Measurements from ENCODE around the gene B4GALT3. TPM values are rescaled to one million over a fixed set of nuclear protein-coding genes. Genes with fewer than 3 reads are reported as not detected.

The B4GALT3 gene
- total RNA-seq, 1 donor from 2014 or later = 9.5 TPM

DNA sequence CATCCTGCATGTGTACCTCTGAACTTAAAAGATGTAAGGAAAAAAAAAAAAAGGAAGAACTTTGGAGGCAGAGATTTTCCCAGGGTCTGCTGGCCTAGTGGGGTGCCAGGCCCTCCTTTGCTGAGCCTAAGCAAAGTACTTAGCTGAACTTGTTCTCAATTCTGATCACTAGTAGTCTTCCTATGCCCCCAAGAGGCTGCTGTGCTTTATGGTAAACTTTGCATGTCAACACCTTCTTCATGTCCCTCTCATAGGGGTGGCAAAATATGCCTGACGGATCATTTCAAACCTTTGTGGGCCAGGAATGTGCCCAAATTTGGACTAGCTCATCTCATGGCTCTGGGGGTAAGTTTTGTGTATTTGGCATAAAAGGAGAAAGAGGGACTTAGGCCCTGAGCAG is 19.4 kb downstream of the B4GALT3 start:
- peak overlapping the region; percentile 95 for H3K4me3 Mint-ChIP-seq
- H3K36me3 ChIP-seq = no peaks in the 10 kb centered on the region

DNA sequence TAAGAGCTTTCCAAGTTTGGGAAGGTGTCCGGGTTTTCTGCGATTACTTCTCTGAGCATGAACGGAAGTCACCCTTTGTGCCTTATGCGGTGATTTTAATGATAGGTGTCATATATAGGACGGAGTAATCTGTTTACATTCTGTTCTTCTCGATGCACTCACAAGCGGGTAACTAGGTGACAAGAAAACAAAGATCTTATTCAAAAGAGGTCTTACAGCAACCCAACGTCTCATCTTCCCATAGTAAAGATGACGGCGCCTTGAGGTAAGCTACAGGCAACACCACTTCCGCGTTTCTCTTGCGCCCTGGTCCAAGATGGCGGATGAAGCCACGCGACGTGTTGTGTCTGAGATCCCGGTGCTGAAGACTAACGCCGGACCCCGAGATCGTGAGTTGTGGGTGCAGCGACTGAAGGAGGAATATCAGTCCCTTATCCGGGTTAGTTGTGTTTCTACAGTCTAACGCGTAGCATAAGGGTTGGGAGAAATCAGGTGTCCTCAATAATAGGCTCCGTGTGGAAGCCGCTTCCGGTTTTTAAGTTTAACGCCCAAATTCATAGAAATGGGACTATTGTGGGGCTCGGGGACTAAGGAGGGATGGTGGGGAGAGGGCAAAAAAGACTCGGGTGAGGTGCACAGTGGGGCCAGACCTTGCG is 23.5 kb downstream of the B4GALT3 start, which contains the start of gene UFC1:
Gene UFC1, plus strand, starts transcription at position 297 of the 656 bp plus-strand sequence. Its CDS starts 20 bp downstream, at position 317.
- peak within 1 kb of the TSS; percentile 84 for H3K4me2 ChIP-seq
- no peaks in the 10 kb centered on the region for H3K9me3 Mint-ChIP-seq
- H2AFZ ChIP-seq (replicated peaks) = peak within 1 kb of the TSS; percentile 96
- H3K4me1 Mint-ChIP-seq = peaks cover 23% of the 10 kb centered on the region
- H3K36me3 Mint-ChIP-seq = peaks cover 5% of the 10 kb centered on the region
- peak within 1 kb of the TSS; percentile 100 for H3K27ac Mint-ChIP-seq
- no peaks in the 10 kb centered on the region for H4K20me1 ChIP-seq (ENCODE audit: low read depth)
- H3K27me3 Mint-ChIP-seq (ENCODE audit: insufficient read depth, low read depth) = peaks cover 1% of the 10 kb centered on the region
- no peak for TF ChIP-seq EZH2 (IDR thresholded peaks at IDR 0.05)
- TF ChIP-seq EZH2phosphoT487 (IDR thresholded peaks at IDR 0.05) = no peak
- TF ChIP-seq, protein P1, sequence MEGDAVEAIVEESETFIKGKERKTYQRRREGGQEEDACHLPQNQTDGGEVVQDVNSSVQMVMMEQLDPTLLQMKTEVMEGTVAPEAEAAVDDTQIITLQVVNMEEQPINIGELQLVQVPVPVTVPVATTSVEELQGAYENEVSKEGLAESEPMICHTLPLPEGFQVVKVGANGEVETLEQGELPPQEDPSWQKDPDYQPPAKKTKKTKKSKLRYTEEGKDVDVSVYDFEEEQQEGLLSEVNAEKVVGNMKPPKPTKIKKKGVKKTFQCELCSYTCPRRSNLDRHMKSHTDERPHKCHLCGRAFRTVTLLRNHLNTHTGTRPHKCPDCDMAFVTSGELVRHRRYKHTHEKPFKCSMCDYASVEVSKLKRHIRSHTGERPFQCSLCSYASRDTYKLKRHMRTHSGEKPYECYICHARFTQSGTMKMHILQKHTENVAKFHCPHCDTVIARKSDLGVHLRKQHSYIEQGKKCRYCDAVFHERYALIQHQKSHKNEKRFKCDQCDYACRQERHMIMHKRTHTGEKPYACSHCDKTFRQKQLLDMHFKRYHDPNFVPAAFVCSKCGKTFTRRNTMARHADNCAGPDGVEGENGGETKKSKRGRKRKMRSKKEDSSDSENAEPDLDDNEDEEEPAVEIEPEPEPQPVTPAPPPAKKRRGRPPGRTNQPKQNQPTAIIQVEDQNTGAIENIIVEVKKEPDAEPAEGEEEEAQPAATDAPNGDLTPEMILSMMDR (IDR thresholded peaks at IDR 0.05) = no peak
- H3K4me3 Mint-ChIP-seq = peak within 1 kb of the TSS; percentile 99
- peak within 1 kb of the TSS; percentile 91 for H3K4me3 ChIP-seq
- peak; percentile 89 for DNase-seq (ENCODE audit: low spot score)
- H3K36me3 ChIP-seq = no peaks in the 10 kb centered on the region
- H3K27me3 ChIP-seq = no peaks in the 10 kb centered on the region
- H3K27ac ChIP-seq = peak within 1 kb of the TSS; percentile 77
- H3F3A ChIP-seq (ENCODE audit: low read depth) = peaks cover 12% of the 10 kb centered on the region
- H3K4me1 ChIP-seq = no peaks in the 10 kb centered on the region
- no peaks in the 10 kb centered on the region for H3K9me3 ChIP-seq (ENCODE audit: low read depth)
- H3K79me2 ChIP-seq (ENCODE audit: low read depth) = peaks cover 19% of the 10 kb centered on the region
- peak within 1 kb of the TSS; percentile 91 for H3K9ac ChIP-seq

More for the DNA sequence above, 19.4 kb downstream of the B4GALT3 start:
- Histone ChIP-seq H3K9ac (no peak overlapping the region), H2AFZ (replicated peaks) (no peak overlapping the region), H4K20me1 (ENCODE audit: low read depth) (no peaks in the 10 kb centered on the region), H3K4me2 (no peak overlapping the region), H3K27ac (no peak overlapping the region), H3K79me2 (ENCODE audit: low read depth) (peaks cover 30% of the 10 kb centered on the region), H3K4me1 (peaks cover 6% of the 10 kb centered on the region), H3K27me3 (no peaks in the 10 kb centered on the region), H3K9me3 (ENCODE audit: low read depth) (no peaks in the 10 kb centered on the region), H3F3A (ENCODE audit: low read depth) (peaks cover 21% of the 10 kb centered on the region), H3K4me3 (no peak overlapping the region)
- no peaks in the 10 kb centered on the region for H3K9me3 Mint-ChIP-seq
- TF ChIP-seq, protein P1 (IDR thresholded peaks at IDR 0.05) = no peak
- no peak for TF ChIP-seq EZH2phosphoT487 (IDR thresholded peaks at IDR 0.05)
- TF ChIP-seq EZH2 (IDR thresholded peaks at IDR 0.05) = no peak
- peaks cover 7% of the 10 kb centered on the region for H3K27me3 Mint-ChIP-seq (ENCODE audit: insufficient read depth, low read depth)
- H3K36me3 Mint-ChIP-seq = peaks cover 16% of the 10 kb centered on the region
- DNase-seq (ENCODE audit: low spot score) = no peak
- peaks cover 42% of the 10 kb centered on the region for H3K4me1 Mint-ChIP-seq
- H3K27ac Mint-ChIP-seq = peak overlapping the region; percentile 67

DNA sequence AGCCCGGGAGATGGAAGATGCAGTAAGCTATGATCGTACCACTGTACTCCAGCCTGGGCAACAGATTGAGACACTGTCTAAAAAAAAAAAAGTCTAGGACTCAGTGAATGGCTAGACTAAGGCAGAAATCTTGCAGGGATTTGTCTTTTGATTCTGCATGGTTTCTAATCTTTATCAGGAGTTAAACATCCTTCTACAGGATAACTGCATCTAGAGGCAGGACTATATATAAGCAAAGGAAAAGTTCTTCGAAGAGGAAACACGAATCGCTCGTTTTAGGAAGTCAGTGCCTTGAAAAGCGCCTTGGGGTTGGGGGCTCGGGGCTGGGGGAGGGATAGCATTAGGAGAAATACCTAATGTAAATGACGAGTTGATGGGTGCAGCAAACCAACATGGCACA is 24.1 kb downstream of the B4GALT3 start:
- H3K36me3 Mint-ChIP-seq = peaks cover 5% of the 10 kb centered on the region

DNA sequence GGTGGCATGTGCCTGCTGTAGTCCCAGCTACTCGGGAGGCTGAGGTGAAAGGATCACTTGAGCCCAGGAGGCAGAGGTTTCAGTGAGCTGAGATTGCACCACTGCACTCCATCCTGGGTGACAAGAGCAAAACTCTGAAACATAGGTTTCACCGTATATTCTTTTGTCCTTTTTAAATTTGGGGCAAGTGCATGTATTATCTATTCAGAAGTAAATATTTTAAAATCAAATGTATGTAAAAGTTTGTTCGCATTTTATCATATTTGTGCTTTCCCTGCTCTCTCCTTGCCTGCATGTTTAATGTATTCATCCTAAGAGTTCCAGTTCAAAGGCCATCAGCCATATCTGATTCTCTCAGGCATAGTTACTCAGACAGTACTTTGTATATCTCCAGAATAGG is 31.5 kb downstream of the B4GALT3 start:
- Histone ChIP-seq H2AFZ (replicated peaks) (no peak overlapping the region), H3K4me1 (peaks cover 4% of the 10 kb centered on the region), H4K20me1 (ENCODE audit: low read depth) (no peaks in the 10 kb centered on the region), H3K4me3 (no peak overlapping the region), H3K4me2 (no peak overlapping the region), H3K9me3 (ENCODE audit: low read depth) (no peaks in the 10 kb centered on the region), H3K79me2 (ENCODE audit: low read depth) (no peaks in the 10 kb centered on the region), H3K36me3 (no peaks in the 10 kb centered on the region), H3F3A (ENCODE audit: low read depth) (no peaks in the 10 kb centered on the region), H3K27ac (no peak overlapping the region), H3K9ac (no peak overlapping the region), H3K27me3 (no peaks in the 10 kb centered on the region)
- Mint-ChIP-seq H3K4me3 (no peak overlapping the region), H3K9me3 (no peaks in the 10 kb centered on the region), H3K27me3 (ENCODE audit: insufficient read depth, low read depth) (peaks cover 3% of the 10 kb centered on the region), H3K4me1 (peaks cover 3% of the 10 kb centered on the region), H3K36me3 (no peaks in the 10 kb centered on the region), H3K27ac (no peak overlapping the region)
- no peak for DNase-seq (ENCODE audit: low spot score)
- TF ChIP-seq, protein P1 (IDR thresholded peaks at IDR 0.05) = no peak
- TF ChIP-seq EZH2phosphoT487 (IDR thresholded peaks at IDR 0.05) (no peak), EZH2 (IDR thresholded peaks at IDR 0.05) (no peak)

More for the DNA sequence above, 24.1 kb downstream of the B4GALT3 start:
- Mint-ChIP-seq H3K4me3 (peak overlapping the region; percentile 99), H3K4me1 (peaks cover 17% of the 10 kb centered on the region), H3K27ac (peak overlapping the region; percentile 72), H3K27me3 (ENCODE audit: insufficient read depth, low read depth) (peaks cover 3% of the 10 kb centered on the region), H3K9me3 (no peaks in the 10 kb centered on the region)
- TF ChIP-seq EZH2 (IDR thresholded peaks at IDR 0.05) (no peak), EZH2phosphoT487 (IDR thresholded peaks at IDR 0.05) (no peak)
- H3K4me3 ChIP-seq = peak overlapping the region; percentile 91
- peak overlapping the region; percentile 91 for H3K9ac ChIP-seq
- no peaks in the 10 kb centered on the region for H3K27me3 ChIP-seq
- peak overlapping the region; percentile 84 for H3K4me2 ChIP-seq
- H3F3A ChIP-seq (ENCODE audit: low read depth) = peaks cover 5% of the 10 kb centered on the region
- no peaks in the 10 kb centered on the region for H4K20me1 ChIP-seq (ENCODE audit: low read depth)
- peak overlapping the region; percentile 96 for H2AFZ ChIP-seq (replicated peaks)
- H3K36me3 ChIP-seq = no peaks in the 10 kb centered on the region
- peaks cover 19% of the 10 kb centered on the region for H3K79me2 ChIP-seq (ENCODE audit: low read depth)
- H3K27ac ChIP-seq = no peak overlapping the region
- DNase-seq (ENCODE audit: low spot score) = no peak
- H3K9me3 ChIP-seq (ENCODE audit: low read depth) = no peaks in the 10 kb centered on the region
- H3K4me1 ChIP-seq = no peaks in the 10 kb centered on the region

Measured in neural progenitor cell (in vitro differentiated cells).